Stimulated activated CD4-positive, alpha-beta T cell treated with anti-CD3 and anti-CD28 coated beads, Interleukin-12 subunit alpha, Interleukin-12 subunit beta, amount 100 ng/mL, for 4 hours (primary cell): ENCODE data around the gene RAB11FIP2.
A peak's percentile ranks its signal among the peaks of the same experiment; 100 is the strongest.
"Not testable (repeated sequence)": the region's sequence is repeated elsewhere in the genome, so short reads cannot be mapped to it uniquely, and the experiment has no call there.

Experiments used
- DNase-seq: peaks from one replicate; pipeline ENCODE4 v3.0.0-alpha.2; 2020

The RAB11FIP2 gene, protein sequence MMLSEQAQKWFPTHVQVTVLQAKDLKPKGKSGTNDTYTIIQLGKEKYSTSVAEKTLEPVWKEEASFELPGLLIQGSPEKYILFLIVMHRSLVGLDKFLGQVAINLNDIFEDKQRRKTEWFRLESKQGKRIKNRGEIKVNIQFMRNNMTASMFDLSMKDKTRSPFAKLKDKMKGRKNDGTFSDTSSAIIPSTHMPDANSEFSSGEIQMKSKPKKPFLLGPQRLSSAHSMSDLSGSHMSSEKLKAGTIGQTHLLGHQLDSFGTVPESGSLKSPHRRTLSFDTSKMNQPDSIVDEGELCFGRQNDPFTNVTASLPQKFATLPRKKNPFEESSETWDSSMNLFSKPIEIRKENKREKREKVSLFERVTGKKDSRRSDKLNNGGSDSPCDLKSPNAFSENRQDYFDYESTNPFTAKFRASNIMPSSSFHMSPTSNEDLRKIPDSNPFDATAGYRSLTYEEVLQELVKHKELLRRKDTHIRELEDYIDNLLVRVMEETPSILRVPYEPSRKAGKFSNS

DNA sequence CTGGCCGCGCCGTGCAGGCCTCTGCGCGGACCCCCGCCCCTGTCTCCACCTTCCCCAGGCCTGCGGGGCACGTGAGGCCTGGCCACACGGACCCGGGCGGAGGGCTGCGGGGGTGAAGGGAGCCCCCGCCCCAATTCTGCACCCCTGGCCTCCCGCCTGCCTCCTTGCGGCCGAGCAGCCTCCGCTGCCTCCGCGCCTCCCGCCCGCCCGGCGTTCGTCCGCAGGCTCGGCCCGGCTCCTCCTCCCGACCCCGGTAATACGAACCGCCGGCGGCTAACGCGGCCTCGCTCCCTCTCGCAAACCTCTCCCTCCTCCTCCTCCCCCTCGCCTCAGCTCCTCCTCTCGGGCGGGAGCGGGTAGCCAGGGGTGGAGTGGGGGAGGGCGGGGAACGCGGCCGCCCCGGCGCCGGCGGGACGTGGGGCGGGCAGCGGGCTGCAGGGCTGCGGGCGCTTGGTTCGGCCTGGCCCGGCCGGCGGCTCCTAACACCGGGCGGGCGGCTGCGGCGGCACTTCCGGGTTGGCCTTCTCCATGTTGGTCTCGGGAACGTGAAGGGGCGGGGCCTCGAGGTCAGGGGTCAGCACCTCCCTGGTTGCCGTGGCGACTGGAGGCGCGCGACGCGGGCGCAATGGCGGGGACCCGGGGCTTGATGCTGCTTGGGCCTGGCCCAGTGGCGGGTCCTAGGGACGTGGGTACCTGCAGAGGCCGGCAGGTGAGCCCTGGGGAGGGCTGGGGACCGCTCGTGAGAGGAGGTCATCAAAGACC, at the start of gene RAB11FIP2:
RAB11FIP2 (minus strand) TSS at position 547 of the 762 bp plus-strand sequence. CDS start 778 bp downstream, outside the sequence.
- DNase-seq, result peak; percentile 95

DNA sequence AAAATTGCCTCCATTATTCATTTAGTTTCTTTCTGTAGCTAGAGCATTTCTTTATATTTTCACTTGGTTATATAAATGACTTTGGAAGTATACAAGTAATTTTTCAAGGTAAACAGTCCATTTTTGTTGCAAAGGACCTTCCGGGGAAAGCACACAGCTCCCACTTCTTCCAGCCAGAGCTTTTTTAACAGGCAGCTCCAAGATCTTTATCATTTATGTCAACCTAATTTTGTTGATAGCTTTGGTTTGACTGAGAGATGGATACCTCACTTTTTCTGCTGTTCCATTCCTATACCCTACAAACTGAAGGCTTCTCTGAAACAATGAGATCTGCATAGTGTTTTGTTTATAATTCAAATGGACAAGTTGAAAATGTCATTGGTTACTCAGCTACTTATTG, 49.3 kb upstream of the RAB11FIP2 start:
- DNase-seq, result no peak

DNA sequence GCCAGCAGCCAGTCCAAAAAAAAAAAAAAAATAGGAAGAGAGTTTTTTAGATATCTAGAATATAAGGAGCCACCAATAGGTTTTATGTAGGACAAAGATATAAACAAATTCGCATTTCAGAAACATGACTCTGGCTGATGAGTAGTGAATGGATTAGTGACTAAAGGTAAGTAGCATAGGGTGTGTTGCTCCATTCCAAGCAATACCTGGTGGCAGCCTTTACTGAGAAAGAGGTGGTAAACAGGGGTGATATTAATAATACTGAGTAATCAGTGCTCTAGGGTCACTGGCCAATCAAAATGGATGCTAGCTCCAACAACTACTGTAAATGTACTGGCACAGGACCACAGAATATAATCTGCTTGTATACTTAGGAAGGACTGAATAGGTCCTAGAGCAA, 45.5 kb upstream of the RAB11FIP2 start:
- DNase-seq, result no peak

DNA sequence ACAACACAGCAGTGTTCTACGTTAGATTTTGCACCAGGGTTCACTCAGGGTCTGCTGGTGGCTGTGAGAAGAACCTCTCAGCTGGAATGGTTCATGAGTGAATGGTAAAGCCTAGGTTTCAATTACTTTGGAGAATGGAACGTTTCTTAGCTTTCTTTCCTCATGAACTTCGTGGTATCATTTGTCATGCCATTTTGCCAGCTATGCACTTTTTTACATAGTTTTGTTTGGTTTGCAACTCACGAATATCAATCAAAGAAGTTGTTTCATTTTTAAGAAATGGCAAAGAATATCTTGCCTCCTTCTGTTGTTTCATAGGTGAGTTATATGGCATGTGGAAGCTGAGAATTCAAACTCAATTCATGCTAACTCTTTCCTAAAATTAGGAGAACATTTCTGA, 34.1 kb upstream of the RAB11FIP2 start:
- DNase-seq, result no peak

DNA sequence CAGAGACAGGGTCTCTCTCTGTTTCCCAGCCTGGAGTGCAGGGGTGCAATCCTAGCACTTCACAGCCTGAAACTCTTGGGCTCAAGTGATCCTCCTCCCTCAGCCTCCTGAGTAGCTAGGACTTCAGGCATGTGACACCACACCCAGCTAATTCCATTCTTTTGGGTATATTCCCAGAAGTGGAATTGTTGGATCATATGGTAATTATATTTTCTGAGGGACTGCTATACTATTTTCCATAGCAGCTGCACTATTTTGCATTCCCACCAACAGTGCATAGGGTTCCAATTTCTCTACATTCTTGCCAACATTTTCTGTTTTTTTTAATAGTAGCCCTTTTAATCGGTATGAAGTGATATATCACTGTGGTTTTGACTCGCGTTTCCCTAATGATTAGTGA, 30.0 kb upstream of the RAB11FIP2 start:
- no peak for DNase-seq

DNA sequence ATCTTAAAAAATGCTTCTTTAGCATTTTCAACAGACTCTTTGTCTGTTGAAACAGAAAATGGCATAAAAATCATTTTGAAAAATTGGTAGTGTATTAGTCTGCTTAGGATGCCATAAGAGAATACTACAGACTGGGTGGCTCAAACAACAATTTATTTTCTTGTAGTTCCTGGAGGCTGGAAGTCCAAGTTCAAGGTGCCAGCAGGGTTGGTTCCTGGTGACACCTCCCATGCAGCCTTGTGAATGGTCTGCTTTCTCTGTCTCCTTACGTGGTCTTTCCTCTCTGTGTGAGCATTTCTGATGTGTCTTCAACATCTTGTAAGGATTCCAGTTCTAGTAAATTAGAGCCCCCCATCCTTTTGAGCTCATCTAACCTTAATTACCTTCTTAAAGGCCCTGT, 26.1 kb upstream of the RAB11FIP2 start:
- DNase-seq, result no peak

DNA sequence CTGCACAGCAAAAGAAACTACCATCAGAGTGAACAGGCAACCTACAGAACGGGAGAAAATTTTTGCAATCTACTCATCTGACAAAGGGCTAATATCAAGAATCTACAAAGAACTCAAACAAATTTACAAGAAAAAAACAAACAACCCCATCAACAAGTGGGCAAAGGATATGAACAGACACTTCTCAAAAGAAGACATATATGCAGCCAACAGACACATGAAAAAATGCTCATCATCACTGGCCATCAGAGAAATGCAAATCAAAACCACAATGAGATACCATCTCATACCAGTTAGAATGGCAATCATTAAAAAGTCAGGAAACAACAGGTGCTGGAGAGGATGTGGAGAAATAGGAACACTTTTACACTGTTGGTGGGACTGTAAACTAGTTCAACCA, 20.6 kb upstream of the RAB11FIP2 start:
- not testable (repeated sequence) for DNase-seq

DNA sequence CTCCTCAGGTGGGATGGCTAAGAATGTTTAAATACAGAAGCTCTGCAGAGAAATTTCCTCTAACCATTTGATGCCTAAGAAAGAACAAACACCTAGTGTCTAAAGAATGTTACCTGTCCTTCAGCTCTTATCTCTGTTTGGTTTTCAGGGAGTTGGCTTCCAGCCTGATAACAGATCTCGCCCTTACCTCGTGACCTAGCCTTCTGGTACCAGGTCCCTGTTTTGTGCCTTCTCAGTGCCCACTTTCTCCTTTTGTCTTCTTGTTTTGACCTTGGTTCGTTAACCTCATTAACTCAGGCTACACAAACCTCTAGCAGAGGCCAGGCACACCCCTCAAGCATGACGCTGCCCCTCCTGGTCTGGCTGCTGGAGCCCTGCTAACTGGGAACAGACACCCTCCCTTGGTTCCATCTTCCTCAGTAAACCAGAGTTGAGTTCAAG, 16.1 kb upstream of the RAB11FIP2 start:
- DNase-seq, result no peak

DNA sequence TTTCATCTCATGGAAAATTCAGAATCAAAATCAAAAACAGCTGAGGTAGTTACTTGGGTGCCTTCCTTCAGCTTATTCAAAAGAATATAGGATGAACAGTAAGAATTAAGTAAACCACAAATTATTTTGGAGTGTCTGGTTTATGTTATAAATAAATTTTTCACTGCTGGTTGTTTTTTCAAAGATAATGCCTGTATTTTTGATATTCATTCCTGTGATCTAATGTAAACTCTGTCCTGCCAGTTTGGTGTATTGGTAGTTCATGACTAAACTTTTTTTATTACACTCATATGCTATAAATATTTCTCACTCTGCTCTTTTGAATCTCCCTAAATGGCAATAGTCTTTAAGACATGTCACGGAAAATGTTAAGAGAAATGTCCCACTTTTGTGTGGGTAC, 11.6 kb upstream of the RAB11FIP2 start:
- no peak for DNase-seq

DNA sequence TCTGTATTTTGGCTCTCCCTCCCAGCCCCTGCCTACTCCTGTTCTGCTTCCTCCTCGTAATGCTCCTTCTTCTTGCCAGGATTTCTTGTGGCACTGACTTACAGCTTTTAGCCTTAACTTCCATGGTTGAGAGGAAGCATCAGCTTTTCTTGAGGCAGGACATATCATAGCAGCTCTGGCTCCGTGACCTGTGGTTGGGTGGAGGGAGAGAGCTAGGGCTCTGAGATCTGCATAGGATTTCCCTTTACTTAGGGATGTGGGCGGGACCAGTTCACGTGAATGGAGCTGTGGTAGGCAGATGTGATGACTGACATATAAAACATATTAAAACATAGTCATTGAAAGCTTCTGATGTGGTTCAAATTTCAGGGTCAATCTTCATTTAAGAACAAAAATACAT, 10.6 kb upstream of the RAB11FIP2 start:
- no peak for DNase-seq

DNA sequence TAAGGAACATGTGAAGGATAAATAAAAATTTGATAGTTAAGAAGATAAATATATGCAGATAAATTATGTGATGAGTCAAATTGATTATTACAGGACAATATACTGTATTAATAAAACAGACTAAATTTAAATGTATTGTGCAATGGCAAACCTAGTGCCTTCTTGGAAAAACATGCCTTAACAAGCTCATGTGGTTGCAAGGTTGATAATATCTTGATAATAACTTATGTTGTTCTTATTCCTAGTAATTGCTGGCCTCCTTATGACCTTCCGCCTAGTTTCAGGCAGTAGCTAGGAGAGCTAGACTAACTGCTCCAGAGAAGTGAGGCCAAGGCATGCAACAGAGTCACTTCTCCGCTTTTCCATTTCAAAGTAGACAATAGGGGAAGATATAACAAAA, 7.6 kb upstream of the RAB11FIP2 start:
- no peak for DNase-seq

DNA sequence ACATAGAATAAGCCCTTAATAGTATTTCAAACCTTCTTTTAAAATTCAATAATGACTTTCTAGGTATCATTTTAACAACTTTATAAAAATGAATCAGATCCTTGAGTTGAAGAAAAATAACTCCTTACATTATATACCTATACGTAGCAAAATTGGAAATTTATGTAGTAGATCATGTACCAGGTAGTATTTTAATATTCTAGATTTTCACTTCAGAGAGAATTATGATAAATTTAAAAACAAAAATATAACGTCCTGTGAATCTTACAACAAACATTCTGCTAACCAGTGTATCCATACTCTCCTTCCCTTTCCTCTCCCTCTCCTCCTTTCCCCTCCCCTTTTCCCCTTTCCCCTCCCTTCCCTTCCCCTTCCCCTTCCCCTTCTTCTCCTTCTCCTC, 6.1 kb upstream of the RAB11FIP2 start:
- no peak for DNase-seq

DNA sequence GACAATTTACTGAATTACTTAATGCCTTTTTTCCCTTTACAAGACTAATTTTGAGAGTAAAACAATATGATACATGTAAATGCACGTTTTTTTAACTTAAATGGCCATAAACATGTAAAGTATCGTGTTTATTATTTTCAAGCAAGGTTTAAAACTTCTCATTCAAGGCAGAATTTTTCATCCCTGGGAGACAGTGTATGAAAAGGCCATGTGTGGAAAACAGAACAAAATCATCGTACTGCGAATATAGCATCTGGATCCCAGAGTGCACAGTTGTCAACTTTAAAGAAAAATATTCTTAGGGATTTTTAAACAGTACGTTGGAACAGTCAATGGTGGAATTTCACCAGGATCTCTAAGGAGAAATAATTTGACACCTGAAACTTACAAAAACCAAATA, 1.1 kb upstream of the RAB11FIP2 start:
- no peak for DNase-seq

DNA sequence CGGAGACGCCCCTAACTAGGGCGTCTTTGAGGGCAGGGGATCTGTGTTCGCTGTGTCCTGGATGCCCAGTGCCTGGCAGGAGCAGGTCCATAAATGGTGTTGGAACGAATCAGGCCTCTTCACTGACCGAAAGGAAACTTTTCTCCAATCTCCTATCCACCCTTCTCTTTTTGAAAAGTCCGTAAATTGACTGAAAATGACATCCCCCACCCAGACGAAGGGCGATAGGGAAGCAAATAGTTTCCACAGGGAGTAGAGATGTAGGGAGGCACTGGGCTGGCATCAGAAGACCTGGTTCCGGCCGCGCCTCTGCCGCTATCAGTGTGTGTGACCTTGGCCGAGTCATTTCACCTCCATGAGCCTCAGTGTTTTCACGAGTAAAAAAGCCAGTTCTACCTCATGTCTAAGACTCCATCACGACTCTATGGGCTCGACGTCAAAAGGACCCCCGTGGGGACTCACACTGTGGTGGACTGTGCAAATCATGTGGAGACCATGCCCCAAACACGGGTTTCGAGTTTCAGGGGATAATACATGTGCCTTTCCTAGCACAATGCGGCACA, 497 bp upstream of the RAB11FIP2 start:
- DNase-seq, result no peak

DNA sequence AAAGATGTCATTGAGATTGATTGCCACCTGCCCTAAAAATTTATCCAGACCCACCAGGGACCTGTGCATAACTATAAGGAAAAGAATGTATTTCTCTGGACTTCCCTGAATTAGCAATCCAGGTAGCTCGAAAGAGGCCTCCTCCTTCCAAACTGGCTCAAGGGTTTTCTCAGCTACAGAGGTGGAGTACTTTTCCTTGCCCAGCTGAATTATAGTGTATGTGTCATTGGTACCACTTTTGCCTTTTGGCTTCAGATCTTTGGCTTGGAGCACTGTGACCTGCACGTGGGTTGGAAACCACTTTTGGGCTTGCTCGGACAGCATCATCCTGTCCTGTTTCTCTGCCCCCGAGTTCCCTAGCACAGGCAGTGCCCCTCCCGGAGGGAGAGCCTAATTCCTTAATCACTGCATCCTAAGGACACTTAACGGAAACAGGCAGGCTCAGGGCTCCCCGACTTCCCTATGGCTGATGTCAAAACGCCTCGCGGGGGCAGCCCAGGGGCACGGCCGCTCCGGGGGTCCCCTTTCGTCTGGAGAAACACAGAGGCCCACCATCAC, 825 bp downstream of the RAB11FIP2 start:
- DNase-seq, result peak; percentile 12

DNA sequence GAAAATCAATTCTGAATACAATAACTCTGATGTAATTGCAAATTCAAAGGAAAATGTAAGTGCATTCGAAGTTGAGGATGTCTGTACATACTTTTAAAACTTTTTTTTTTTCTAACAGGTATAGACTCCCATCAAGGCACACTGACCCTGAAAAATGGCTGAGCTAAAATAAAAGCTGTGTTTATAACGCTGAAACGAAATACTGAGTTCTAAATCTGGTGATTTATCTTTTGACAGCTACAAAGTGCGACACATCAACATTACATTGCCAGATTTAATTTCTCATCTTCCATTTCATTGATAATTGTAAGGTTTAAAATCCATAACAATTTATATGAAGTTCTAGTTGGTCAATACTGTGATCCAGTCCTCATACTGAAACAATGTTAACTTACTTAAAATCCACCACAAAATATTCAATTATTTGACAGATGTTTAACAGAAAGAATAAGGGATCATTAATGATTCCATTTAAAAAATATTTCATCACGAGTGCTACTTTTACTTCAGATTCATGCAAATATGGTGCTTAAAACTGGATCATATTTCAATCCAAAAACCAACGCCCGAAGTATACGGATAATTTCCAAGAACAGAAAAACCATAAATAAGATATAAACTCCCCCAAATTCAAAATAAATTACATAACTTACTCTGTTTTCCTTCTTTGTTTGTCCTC, 1.4 kb downstream of the RAB11FIP2 start:
- DNase-seq, result no peak

DNA sequence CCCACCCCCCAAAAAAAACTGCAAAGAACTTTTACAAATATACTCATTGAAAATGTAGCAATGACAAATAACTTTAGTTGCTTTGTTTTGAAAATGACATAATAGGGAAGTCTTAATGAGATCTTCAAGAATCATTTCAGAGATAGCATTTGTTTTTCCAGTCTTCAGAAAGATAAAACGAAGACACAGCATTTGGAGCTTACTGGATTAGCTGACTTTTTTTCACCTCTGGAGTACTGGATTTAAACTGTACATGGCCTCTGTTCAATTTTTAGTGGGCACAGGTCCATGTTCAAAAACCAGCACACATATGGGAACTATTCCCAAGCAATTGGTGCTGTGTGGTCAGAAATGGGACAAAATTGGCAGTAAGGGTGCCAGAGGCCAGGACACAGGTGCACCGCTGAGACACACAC, 3.9 kb downstream of the RAB11FIP2 start:
- no peak for DNase-seq

DNA sequence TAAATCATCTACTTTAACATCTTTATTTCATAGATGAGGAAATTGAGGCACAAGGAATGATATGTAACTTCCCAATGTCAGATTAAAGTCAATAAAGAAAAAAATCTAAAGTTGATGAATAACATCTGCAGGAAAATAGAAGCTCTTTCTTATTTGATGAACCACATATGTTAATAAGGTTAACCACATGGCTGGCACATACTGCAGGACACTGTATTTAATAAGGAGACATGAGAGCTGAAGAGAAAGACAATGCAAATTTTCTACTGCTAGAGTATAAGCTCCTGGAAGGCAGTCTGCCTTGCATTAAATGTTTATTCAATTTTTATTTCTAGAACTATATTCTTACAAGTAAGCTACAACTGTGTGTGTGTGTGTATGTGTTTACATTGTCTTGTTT, 4.4 kb downstream of the RAB11FIP2 start:
- DNase-seq, result no peak

DNA sequence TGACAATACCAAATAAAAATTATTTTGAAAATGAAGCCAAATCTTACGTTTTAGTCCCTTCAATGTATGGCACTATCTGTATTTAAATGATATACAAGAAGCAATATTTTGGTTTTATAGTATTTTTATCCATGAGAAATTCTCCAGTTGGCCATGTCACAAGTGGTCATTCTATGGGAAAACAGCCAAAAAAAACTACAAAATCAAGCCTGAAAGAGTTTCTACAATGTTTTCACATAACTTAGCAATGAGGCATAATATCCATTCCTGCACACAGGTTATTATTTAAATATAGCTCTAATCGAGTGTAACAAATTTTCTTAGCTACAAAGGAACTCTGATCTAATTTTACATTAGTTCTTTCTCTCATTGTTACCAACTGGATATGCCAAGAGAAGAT, 5.4 kb downstream of the RAB11FIP2 start:
- DNase-seq, result no peak

DNA sequence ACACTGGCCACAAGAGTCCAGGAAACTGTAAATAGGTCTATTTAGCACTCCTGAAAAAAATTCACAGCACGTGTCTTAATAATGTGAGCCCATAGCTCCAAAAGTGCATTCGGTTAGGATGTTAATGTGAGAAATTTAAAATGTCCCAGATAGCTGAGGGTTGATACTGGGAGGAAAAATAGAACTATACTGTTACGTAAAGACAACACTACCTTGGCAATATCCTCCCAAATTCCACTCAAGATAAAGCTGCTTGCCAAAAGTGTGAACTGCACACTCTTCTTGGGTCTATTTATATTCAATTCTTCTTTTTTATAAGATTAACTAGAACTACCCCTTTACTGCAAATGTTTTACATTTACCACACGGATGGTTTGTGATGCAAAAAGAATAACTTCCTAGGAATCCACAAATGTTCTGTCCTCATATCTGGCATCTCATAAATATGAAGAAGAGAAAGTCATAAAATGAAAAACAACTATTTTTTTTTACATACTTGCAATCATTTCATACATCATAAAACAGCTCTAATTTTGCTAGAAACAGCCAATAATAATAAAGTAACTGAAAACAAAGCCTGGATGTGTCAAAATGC, 10.4 kb downstream of the RAB11FIP2 start:
- DNase-seq, result no peak

DNA sequence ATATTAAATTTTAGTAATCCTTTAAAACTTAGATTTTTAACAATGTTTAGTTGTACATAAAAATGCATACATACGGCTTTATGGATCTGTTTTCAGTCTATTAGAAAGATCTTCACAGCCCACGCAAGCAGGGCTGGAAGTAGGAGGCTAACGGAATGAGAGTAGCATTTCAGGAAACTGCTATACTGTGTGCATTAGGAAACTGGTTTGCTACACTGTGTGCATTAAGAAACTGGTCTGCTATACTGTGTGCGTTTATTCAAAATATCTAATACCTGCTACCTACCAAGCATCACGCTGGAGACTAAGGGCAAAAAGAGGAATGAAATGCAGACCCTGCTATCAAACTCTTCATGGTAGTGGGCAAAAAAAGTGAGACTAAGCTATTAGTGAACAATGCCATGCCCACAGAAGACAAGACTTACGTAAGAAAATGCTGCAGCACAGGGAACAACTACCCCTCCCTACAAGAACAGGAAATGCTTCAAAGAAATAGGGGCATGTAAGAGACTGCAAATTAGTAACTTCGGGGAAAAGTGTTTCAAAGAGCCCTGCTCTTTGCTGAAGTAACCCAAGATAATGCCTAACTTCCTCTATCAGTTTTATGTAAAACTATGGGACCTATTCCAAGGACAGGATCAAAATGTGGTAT, 11.3 kb downstream of the RAB11FIP2 start:
- DNase-seq, result no peak

DNA sequence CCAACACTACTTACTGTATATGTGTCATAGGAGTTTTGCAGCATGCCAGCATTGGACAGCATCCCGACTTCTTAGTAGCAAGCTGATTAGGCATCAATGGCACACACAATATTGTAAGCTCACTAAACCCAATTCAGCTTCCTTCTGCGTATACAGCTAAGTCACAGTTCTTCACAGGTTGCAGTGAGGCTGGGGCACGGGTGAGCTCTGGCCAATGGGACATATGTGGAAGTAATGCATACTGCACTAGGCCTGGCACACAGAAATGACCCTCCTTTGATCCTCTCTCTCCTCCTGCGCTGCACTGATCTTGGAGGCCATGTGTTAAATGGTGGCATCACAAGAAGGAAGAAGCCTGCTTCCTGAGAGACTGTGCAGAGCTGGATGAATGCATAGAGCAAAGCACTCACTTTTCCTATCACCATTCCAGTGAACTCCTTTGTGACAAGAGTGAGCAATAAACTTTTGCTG, 11.9 kb downstream of the RAB11FIP2 start:
- no peak for DNase-seq
